Measurements from ENCODE around the gene GDPD4. TPM values are rescaled to one million over a fixed set of nuclear protein-coding genes. Genes with fewer than 3 reads are reported as not detected.
A peak's percentile ranks its signal among the peaks of the same experiment; 100 is the strongest.

GDPD4 gene
- total and polyA plus RNA-seq, 4 donors: not detected

- ATAC-seq (ENCODE audit: insufficient read depth, low FRiP score): peak; percentile 42
- 25 to 50% methylated on average over 12 of the region's 12 CpGs for WGBS, 2 donors
- Histone ChIP-seq H3K4me3 (no peak overlapping the region), H3K4me1 (ENCODE audit: control insufficient read depth in 5 of 5, insufficient read depth in 5 of 5, low read length in 5 of 5) (peaks cover 0 to 11% (median 6%) of the 10 kb centered on the region in 5 donors), H3K27me3 (ENCODE audit: control insufficient read depth in 3 of 3, insufficient read depth in 3 of 3, low read length in 2 of 3) (no peaks in the 10 kb centered on the region), H3K27ac (ENCODE audit: low read depth in 1 of 2, low read length in 1 of 2) (peak overlapping the region in 1 of 2 donors; percentile 30), H3K9me3 (ENCODE audit: control insufficient read depth in 4 of 4, insufficient read depth in 3 of 4, low read length in 3 of 4) (no peaks in the 10 kb centered on the region), H3K9ac (ENCODE audit: insufficient read depth in 1 of 2, low read length in 2 of 2) (no peak overlapping the region), H3K36me3 (ENCODE audit: control insufficient read depth in 4 of 4, insufficient read depth in 4 of 4, low read length in 4 of 4) (no peaks in the 10 kb centered on the region)
- TF ChIP-seq CTCF (IDR thresholded peaks at IDR 0.05; ENCODE audit: control extremely low read depth, extremely low read depth): no peak
- peak in 1 of 3 donors; percentile 28 for DNase-seq
These were observed 125.5 kb downstream of the GDPD4 start for GRCh38 chr11:77175869-77176539.

- DNase-seq: no peak
- no peak for ATAC-seq (ENCODE audit: insufficient read depth, low FRiP score)
- Histone ChIP-seq H3K9ac (ENCODE audit: insufficient read depth in 1 of 2, low read length in 2 of 2) (no peak overlapping the region), H3K4me3 (no peak overlapping the region), H3K27ac (ENCODE audit: low read depth in 1 of 2, low read length in 1 of 2) (peak overlapping the region in 1 of 2 donors; percentile 30), H3K4me1 (ENCODE audit: control insufficient read depth in 5 of 5, insufficient read depth in 5 of 5, low read length in 5 of 5) (peaks cover 0 to 11% (median 6%) of the 10 kb centered on the region in 5 donors), H3K27me3 (ENCODE audit: control insufficient read depth in 3 of 3, insufficient read depth in 3 of 3, low read length in 2 of 3) (no peaks in the 10 kb centered on the region), H3K36me3 (ENCODE audit: control insufficient read depth in 4 of 4, insufficient read depth in 4 of 4, low read length in 4 of 4) (no peaks in the 10 kb centered on the region), H3K9me3 (ENCODE audit: control insufficient read depth in 4 of 4, insufficient read depth in 3 of 4, low read length in 3 of 4) (no peaks in the 10 kb centered on the region)
- WGBS, 2 donors: 57 to 79% methylated on average over 15 of the region's 15 CpGs
- no peak for TF ChIP-seq CTCF (IDR thresholded peaks at IDR 0.05; ENCODE audit: control extremely low read depth, extremely low read depth)
These were observed 126.3 kb downstream of the GDPD4 start for GRCh38 chr11:77175021-77175842.

- H3K36me3 ChIP-seq (ENCODE audit: control insufficient read depth in 4 of 4, insufficient read depth in 4 of 4, low read length in 4 of 4): no peaks in the 10 kb centered on the region
- H3K4me1 ChIP-seq (ENCODE audit: control insufficient read depth in 5 of 5, insufficient read depth in 5 of 5, low read length in 5 of 5): peaks cover 0 to 11% (median 6%) of the 10 kb centered on the region in 5 donors
- DNase-seq (no peak), ATAC-seq (ENCODE audit: insufficient read depth, low FRiP score) (no peak)
- H3K4me3 ChIP-seq: no peak overlapping the region
- H3K27ac ChIP-seq (ENCODE audit: low read depth in 1 of 2, low read length in 1 of 2): no peak overlapping the region
- H3K27me3 ChIP-seq (ENCODE audit: control insufficient read depth in 3 of 3, insufficient read depth in 3 of 3, low read length in 2 of 3): no peaks in the 10 kb centered on the region
- no peaks in the 10 kb centered on the region for H3K9me3 ChIP-seq (ENCODE audit: control insufficient read depth in 4 of 4, insufficient read depth in 3 of 4, low read length in 3 of 4)
- H3K9ac ChIP-seq (ENCODE audit: insufficient read depth in 1 of 2, low read length in 2 of 2): no peak overlapping the region
- 92 to 95% methylated on average over 16 of the region's 16 CpGs for WGBS, 2 donors
- no peak for TF ChIP-seq CTCF (IDR thresholded peaks at IDR 0.05; ENCODE audit: control extremely low read depth, extremely low read depth)
These were observed 126.9 kb downstream of the GDPD4 start for GRCh38 chr11:77174559-77174958.

Measured in lung (tissue), 12 donors.